GM04504 (cell line): ENCODE results near the gene PIKFYVE.
"Not testable (repeated sequence)": the region's sequence is repeated elsewhere in the genome, so short reads cannot be mapped to it uniquely, and the experiment has no call there.

ENCODE experiments used
- DNase-seq: peaks from one replicate; pipeline ENCODE4 v3.0.0-alpha.2; 2012; ENCODE audit warnings: low read depth

PIKFYVE gene

DNA sequence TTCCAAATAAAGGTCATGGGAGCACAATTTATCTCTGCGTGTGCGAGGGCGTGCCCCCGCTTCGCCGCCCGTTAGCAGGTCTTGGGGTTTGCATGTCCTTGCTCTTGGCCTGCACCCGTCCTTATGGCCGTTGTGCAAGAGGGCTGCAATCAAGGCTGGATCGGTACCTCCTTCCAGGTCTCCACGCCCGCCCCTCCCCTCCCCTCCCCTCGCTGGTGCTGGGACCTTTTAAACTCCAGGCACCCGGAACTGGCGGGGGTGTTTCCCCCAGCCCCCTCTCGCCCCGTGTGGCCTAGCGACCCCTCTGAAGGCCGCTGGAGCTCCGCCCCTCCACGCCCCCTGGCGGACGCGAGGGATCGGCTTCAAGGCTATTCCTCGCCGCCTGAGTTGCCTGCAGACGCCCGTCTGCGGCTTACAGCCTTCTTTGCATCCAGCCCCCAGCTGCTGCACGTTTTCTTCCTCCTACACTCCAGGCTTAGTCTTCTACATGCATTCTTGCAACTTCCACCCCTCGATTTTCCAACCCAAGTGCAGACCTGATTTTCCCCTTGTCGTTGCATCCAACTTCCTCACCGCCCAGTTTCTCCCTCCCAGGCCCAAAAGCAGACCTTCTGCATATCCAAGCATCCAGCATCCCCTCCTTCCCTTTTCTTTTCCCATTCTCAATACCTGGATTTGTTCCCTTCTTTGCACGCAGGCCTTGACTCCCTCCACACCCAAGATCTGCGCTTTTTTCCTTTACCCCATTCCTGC lies 11.8 kb upstream of the PIKFYVE start:
- peak; percentile 44 for DNase-seq

DNA sequence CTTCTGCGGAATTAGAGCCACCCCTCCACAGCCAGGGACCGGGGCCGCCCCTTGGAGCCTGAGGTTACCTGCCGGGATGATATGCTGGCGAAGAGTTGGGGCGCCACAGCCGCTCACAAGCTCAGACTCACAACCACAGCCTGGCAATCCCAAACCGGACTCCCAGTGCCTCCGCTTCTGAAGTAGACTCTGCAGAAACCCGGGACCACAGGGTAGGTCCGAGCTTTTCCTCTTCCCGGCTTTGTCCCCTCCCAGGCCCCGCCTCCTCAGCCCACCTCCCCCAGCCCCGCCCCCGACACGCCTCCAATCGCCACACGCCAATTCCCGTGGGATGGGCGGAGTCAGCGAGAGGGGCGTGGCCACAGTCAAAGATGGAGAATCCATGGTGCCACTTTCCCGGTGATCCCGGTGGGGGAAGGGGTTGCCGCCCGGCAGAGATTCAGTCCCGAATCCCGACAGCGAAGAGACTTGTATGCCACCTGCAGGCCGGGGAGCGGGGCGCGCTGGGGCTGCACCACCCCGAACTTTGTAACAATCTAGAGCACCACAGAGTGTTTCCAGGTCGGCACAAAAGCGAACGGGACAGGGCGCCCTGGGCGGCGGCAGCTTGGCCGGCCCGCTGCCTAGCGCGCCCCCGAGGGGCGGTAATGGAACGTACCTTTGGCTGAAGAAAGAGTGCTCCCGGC lies 11.0 kb upstream of the PIKFYVE start, which contains the start of gene IDH1:
Gene IDH1, minus strand, starts transcription at position 201 of the 686 bp plus-strand sequence. CDS start 3,520 bp downstream, outside the sequence.
- DNase-seq: peak; percentile 87

DNA sequence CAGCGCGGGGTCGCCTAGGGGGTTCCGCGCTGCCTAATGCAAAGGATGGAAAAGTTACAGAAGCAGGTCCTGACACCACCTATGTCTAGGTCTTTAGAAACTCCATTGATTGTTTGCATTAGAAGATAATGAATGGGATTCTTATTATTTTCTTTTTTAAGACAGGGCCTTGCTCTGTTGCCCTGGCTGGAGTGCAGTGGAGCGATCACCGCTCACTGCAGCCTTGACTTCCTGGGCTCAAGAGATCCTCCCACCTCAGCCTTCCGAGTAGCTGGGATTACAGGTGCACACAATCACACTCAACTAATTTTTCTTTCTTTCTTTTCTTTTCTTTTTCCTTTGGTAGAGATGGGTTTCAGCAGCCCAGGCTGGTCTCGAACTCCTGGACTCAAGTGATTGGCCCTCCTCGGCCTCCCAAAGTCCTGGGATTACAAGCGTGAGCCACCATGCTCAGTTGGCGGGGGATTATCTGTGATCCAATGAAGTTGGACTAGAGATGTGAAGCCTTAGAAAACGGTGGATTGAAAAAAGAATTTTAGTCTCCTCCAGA lies 10.4 kb upstream of the PIKFYVE start:
- no peak for DNase-seq

DNA sequence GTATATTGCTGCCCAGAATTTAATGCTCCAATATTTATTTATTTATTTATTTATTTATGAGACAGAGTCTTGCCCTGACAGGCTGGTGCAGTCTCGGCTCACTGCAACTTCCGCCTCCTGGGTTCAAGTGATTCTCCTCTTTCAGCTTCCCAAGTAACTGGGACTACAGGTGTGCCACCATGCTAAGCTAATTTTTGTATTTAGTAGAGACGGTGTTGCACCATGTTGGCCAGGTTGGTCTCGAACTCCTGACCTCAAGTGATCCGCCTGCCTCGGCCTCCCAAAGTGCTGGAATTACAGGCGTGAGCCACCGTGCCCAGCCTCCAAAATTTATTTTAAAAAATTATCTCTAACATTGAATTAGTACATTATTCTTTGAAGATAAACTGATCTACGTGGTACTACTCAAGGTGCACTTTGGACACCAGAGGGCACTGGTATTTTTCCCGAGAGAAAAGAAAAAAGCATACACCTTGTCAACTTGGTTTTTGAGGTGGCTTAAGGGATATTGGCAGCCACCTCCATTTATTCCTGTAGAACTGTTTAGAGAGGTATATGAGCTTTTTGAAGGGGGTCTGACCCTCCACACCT lies 9.8 kb upstream of the PIKFYVE start:
- DNase-seq: no peak

DNA sequence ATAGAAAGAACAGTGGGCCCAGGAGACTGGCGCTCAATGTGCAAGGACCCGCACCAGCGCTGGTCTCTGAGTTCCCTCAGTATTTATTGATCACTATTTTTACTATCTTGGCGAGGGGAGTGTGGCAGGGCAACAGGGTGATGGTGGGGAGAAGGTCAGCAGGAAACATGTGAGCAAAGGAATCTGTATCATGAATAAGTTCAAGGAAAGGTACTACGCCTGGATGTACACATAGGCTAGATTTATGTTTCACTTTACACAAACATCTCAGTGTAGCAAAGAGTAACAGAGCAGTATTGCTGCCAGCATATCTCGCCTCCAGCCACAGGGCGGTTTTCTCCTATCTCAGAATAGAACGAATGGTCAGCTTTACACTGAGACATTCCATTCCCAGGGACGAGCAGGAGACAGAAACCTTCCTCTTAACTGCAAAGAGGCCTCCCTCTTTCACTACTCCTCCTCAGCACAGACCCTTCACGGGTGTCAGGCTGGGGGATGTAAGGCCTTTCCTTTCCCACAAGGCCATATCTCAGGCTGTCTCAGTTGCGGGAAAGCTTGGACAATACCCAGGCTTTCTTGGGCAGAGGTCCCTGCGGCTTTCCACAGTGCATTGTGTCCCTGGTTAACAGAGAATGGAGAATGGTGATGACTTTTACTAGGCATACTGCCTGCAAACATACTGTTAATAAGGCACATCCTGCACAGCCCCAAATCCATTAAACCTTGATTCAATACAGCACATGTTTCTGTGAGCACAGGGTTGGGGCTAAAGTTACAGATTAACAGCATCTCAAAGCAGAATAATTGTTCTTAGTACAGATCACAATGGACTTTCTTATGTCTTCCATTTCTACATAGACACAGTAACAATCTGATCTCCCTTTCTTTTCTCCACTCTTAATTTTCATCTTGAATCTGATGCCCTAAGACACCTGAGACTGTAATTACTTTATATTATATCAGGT lies 8.9 kb upstream of the PIKFYVE start:
- not testable (repeated sequence) for DNase-seq

DNA sequence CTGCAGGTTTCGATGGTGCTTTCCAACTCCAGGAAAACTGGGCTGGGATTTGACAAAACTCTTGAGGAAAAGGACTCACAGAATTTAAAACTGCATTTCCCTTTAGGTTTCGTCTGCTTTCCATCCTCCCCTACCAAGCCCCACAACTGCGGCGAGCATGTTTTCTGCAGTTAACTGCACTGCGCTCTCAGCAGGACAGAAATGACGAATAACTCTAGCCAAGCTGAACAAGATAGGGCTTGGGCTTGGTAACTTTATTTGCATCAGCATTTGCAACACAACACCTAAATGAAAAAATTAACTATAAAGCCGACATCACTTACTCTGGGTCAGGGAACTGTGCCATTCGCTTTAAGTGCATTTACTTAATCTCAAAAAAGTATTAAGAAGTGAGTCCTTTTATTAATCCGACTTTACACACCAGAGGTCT lies 669 bp upstream of the PIKFYVE start:
- DNase-seq: no peak

DNA sequence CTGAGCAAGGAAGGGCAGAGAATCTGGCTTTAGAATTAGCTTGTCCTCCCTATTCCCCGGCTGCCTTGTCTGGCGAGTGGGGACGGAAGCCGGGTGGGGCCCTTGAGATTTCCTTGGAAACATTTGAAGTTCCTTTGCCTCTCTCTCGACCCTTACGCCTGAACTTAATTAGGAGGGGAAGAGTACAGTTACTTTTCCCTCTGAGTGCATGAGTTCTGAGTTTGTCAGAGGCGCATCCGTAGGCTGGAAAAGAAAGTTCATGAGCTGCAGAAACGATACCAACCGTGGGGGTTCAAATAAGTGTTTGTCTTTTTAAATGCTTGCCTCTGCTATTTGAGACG lies 468 bp downstream of the PIKFYVE start:
- DNase-seq: no peak

DNA sequence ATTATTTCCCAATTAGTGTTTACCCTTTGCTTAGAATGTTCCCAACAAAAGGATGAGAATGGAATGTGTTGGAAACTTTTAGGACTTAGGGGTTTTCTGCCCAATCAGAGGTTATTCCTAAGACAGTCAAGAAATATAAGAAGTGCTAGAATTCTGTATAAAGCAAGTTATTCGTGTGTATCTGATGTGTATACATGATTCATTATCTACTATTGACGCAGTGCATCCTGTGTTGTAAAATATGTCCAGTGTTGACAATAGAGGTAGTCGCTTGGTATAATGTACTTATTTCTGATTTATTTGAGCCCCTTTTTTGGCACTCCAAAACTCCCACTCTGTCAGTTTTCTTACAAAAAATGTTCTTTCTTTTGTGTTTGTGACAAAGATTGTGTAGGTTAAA lies 881 bp downstream of the PIKFYVE start:
- DNase-seq: no peak

DNA sequence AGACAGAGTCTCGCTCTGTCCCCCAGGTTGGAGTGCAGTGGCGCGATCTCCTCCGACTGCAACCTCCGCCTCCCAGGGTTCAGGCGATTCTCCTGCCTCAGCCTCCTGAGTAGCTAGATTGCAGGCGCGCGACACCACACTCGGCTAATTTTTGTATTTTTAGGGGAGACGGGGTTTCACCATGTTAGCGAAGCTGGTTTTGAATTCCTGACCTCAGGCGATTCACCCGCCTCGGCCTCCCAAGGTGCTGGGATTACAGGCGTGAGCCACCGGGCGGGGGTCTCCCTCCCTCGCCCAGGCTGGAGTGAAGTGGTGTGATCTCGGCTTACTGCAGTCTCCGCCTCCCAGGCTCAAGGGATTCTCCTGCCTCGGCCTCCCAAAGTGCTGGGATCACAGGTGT lies 1.5 kb downstream of the PIKFYVE start:
- DNase-seq: not testable (repeated sequence)

DNA sequence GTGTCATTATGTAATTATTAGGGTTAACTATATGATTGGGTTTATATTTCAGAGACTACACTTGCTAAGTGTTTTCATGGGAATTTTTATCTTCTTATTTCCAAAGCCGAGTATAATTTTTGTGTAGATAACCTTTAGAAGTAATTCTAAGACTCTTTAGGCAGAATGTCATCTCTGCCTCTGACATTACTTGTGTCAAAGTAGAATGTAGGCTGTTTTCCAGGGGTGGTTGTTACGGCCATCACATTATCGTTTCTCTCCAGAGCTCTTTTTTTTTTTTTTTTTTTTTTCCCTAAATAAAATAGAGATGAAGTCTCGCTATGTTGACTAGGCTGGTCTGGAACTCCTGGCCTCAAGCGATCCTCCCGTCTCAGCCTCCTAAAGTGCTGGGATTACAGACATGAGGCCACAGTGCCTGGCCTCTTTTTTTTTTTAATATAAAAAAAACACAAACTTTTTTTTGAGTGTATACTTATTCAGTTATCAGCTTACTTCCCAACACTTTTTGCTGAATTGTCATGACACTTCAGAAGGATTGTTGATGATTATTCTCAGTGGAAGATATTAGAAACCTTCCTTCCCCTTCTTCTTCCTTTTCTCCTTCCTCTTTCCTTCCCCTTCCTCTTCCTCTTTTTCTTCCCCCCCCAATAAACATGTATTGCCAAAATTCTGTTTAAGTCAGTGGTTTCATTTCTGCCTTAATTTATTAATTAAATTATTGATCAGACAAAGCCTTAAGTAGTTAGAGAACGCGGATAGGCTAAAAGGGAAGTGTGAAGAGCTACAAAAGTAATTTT lies 2.3 kb downstream of the PIKFYVE start:
- DNase-seq: no peak

DNA sequence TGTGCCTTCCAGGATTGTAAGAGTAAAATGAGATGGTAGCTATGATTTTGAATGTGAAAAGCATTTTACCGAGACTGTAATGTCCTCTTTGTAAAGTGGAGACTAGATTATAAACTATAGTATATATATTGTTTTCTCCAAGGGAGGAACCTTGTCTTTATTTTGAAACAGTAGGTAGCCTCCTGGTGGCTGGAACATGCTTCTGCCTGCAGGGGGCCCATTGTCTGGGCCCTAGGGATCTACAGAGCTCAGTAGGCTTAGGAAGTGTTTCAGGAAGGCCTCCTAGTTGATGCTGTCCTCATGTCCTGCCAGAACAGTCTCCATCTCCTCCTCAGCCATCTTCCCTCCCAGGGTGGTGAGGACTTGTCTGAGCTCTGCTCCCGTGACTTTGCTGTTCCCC lies 3.0 kb downstream of the PIKFYVE start:
- no peak for DNase-seq

DNA sequence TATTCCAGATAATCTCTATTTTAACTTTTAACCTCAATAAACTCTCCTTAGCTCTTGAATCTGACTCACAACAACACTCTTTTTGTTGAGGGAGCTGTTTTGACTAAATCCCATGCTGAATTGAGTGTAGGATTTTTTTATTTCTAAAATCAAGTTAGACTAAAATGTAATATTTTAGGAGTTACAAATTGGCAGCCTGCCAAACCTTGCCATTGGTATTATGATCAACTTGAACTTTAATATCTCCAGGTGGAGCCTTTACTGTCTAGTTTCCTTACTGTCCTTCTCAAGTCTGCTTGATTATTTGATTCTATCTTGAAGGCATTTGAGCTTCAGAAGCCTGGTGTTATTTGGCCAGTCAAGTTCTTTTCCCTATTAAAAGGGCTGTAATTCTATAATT lies 8.7 kb downstream of the PIKFYVE start:
- no peak for DNase-seq

DNA sequence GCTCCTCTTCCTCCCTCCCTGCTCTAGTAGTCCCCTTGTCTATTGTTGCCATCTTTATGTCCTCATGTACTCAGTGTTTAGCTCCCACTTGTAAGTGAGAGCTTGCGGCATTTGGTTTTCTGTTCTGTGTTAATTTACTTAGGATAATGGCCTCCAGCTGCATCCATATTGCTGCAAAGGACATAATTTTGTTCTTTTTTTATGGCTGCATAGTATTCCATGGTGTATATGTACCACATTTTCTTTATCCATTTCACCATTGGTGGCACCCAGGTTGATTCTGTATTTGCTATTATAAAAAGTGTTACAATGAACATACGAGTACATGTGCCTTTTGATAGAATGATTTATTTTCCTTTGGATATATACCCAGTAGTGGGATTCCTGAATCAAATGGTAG lies 12.5 kb downstream of the PIKFYVE start:
- DNase-seq: no peak

DNA sequence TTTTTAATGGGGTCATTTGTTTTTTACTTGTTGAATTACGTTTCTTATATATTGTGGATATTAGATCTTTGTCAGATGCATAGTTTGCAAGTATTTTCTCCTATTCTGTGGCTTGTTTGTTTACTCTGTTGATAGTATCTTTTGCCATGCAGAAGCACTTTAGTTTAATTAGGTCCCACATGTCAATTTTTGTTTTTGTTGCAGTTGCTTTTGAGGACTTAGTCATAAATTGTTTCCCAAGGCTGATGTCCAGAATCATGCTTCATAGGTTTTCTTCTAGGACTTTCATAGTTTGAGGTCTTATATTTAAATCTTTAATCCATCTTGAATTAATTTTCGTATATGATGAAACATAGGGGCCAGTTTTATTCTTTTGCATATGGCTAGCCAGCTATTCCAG lies 13.2 kb downstream of the PIKFYVE start:
- no peak for DNase-seq

DNA sequence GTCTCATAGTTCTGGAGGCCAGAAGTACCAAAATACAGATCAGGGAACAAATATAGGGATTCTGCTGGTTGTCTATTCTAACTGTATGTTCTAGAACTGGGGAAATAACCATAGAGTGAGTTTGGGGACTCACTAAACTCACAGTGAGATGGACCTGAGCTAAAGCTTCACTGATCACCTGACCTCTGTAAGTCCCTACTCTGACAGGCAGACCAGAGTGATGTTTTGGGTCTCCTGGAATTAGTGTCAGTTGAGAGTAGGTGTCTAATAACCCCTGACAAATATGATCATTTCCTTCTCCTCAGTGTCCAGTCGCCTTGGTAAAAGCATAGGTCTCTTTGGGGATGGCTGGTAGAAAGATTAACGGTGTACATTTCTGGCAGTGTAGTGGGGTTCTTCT lies 14.2 kb downstream of the PIKFYVE start:
- no peak for DNase-seq

DNA sequence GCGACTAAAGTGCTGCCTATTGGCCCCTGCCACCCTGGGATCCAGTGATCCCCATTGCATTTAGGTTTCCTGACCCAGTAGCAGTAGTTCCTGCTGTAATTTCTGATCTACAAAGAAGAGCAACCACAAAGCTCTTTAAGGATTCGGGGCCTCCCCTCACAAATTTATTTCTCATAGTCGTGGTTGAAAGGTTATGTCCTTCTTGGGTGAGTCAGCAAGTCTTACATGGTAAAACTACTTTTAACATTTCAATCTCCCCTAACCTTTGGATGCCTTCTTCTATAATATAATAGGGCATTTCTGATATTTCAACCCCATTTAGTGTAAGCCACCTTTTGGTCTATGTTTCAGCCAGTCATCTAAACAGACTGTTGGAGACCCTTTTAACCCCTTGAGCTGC lies 14.9 kb downstream of the PIKFYVE start:
- peak; percentile 15 for DNase-seq

DNA sequence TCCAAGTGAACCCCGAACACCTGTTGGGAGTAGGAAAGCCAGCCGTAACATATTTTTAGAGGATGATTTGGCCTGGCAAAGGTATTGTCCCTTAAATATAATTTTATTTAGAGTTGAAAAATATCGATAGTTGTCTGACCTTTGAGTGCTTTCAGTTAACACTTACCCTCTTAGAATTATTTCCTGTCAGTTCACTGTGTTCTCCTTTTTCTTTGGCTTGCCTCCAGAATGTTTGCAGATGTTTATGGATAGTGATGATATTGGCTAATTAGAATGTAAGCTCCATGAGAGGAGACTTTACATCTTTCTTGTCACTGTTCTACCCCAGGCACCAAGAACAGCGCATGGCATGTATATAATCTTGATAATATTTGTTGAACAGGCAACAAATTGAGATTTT lies 19.8 kb downstream of the PIKFYVE start:
- no peak for DNase-seq

DNA sequence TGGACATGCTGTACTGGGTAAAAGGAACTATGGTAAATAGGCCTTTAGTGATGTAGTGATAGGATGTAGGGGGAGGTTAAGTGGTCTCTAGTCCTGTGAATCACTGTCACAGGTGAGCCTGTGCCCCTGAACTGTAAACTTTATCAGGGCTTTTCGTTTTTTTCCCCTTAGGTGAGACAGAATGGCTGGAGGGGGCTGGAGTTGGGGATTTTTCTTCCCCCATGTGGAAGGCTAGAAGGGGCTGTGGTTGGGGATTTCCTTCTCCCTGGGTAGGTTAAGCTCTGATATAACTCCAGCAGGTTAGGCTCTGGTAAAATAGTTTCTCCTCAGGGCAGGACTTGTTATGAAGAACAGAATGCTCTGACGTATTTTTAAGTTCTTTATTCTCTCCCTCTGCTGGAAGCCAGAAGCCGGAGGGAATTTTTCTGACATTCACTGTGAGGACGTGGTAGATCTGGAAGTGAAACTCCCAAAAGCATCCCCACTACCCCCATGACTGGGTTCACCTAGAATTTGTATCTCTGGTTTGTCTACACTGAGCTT lies 28.5 kb downstream of the PIKFYVE start:
- DNase-seq: no peak

DNA sequence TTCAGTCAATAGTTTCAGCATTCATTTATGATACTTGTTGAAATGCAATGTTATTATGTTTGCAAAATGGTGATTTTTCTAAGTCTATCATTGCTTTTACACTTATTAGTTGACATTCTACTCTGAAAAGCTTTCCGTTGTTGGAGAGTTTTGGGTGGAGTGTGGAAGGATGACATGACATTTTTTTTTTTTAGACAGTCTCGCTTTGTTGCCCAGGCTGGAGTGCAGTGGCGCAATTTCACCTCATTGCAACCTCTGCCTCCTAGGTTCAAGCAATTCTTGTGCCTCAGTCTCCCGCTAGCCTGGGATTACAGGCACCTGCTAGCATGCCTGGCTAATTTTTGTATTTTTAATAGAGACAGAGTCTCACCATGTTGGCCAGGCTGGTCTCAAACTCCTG lies 29.8 kb downstream of the PIKFYVE start:
- no peak for DNase-seq

DNA sequence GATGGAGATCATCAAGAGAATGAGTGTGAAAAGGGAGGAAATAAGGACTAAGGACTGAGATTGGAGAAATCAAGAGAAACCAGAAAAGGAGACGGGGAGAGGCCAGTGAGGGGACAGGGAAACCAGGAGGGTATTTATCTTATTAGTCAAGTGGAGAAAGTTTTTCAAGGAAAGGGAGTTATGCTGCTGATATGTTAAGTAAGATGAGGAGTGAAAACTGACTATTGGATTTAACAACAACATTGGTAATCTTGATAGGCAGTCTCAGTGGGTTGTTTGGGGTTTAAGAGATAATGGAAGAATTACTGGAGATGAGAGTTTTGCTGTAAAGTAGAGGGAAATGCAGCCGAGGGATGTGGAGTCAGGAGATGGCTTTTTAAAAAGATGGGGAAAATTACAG lies 30.6 kb downstream of the PIKFYVE start:
- DNase-seq: no peak

DNA sequence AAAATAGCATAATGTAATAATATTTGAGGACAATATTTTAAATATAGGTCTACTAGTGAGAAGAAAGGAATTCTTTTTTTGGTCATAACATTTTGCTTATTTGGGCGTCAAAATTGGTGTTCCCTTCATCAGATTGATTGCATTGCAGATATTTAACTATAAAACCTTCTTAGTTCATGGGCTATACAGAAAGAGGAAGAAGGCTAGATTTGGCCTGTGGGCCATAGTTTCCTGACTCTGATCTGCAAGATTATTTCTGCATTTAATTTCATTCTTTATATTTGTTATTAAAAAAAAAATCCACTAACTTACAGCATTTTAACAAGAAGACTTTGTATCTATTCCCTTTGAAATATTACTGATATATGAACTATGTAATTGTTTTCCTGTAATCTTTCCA lies 31.9 kb downstream of the PIKFYVE start:
- DNase-seq: no peak
